Gastroesophageal sphincter (tissue), 4 donors: Measurements from ENCODE around the gene RMND1. TPM values are rescaled to one million over a fixed set of nuclear protein-coding genes. Genes with fewer than 3 reads are reported as not detected.
"Not testable (repeated sequence)": the region's sequence is repeated elsewhere in the genome, so short reads cannot be mapped to it uniquely, and the experiment has no call there.

ENCODE experiments used
- ATAC-seq: fragments of 150-250 bp; one replicate; pipeline ENCODE4 v1.9.1; 2016; ENCODE audit warnings: mild to moderate bottlenecking, moderate library complexity
- H3K27ac ChIP-seq, 4 donors: fragments of 200-600 bp; sonication (generic) in 3 of 4; 1 replicate in 3 of 4; 2 replicates in 1 of 4; pipeline ENCODE4 v1.5.1; 2016 to 2019
- H3K27me3 ChIP-seq: fragments of 200-600 bp; sonication (generic); one replicate; pipeline ENCODE4 v1.5.1; 2019
- H3K36me3 ChIP-seq, 2 donors: fragments of 200-600 bp; sonication (generic); one replicate each; pipeline ENCODE4 v1.5.1; 2019; ENCODE audit warnings: control low read depth in 1 of 2
- H3K4me1 ChIP-seq, 3 donors: fragments of 200-600 bp; sonication (generic); 1 replicate in 2 of 3; 2 replicates in 1 of 3; pipeline ENCODE4 v1.5.1; 2016 to 2019; ENCODE audit warnings: control low read depth in 2 of 3
- H3K4me3 ChIP-seq, 2 donors: fragments of 200-600 bp; sonication (generic); one replicate each; pipeline ENCODE4 v1.5.1; 2019; ENCODE audit warnings: mild to moderate bottlenecking in 1 of 2, moderate library complexity in 1 of 2
- H3K9me3 ChIP-seq, 3 donors: fragments of 200-600 bp; sonication (generic); one replicate each; pipeline ENCODE4 v1.5.1; 2017 to 2019; ENCODE audit warnings: control low read depth in 2 of 3
- CTCF ChIP-seq, 4 experiments: fragments of 200-600 bp in 2 of 4; fragments of 450-650 bp in 2 of 4; sonication (generic) in 1 of 4; IDR thresholded peaks; one replicate each; pipeline ENCODE4 v1.5.1; 2017 to 2019; ENCODE audit warnings: antibody characterized with exemption in 4 of 4, mild to moderate bottlenecking in 2 of 4, moderate library complexity in 2 of 4
- EP300 ChIP-seq: sonication (generic); formaldehyde crosslinking; IDR thresholded peaks from one replicate; pipeline ENCODE4 v1.6.1; 2017; ENCODE audit warnings: antibody characterized with exemption, mild to moderate bottlenecking
- POLR2A ChIP-seq, 2 donors: fragments of 450-650 bp; IDR thresholded peaks; one replicate each; pipeline ENCODE4 v1.6.1; 2017; ENCODE audit warnings: antibody characterized with exemption in 2 of 2, mild to moderate bottlenecking in 2 of 2, moderate library complexity in 1 of 2
- POLR2AphosphoS5 ChIP-seq: sonication (generic); formaldehyde crosslinking; IDR thresholded peaks from one replicate; pipeline ENCODE4 v1.6.1; 2017; ENCODE audit warnings: antibody characterized with exemption
- WGBS, 2 donors: methylation state at CpG; one replicate each; pipeline ENCODE4 v1.1.5; 2018; ENCODE audit warnings: low coverage in 1 of 2; 5-methylcytosine and 5-hydroxymethylcytosine counted together
- total RNA-seq, 4 donors: library from RNA; depleted of rRNA; stranded (reverse); fragments of >200 nt; gene quantifications; one replicate each; pipeline ENCODE4 v1.1.0, GENCODE V29; 2016

The RMND1 gene
- total RNA-seq, 4 donors from 2014 or later = 13.2 to 17.8 (median 14.1) TPM

DNA sequence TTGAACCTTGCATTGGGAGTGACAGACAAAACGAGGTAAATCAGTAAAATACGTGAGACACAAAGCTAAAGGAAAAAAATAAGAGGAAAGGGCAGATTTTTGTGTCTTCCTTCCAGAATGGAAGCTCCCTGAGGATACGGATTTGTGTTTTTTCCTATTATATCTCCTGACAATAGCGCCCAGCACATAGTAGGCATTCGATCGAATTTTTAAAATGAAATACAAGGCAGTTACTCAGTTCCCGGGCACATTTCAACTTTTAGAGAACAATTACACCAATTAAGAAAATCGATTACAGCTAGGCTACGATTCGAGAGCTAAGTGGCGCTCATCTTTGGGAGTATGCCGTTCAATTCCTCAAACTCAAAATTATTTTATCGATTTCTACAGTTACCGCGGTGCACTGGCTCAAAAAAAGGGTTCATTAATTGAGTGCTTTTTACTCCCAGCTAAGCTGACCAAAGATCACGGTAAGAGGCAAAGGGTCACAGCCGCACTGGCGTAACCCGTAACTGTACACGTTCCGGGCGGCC, 443 bp downstream of the RMND1 start:
- no peaks in the 10 kb centered on the region for H3K9me3 ChIP-seq
- no peaks in the 10 kb centered on the region for H3K36me3 ChIP-seq

GRCh38 chr6:151450928-151451327, 998 bp downstream of the RMND1 start:
- ATAC-seq, H3K9me3 ChIP-seq, H3K27me3 ChIP-seq, H3K36me3 ChIP-seq: not testable (repeated sequence)
- H3K4me3 ChIP-seq = peak overlapping the region in 1 of 2 donors; percentile 93
- WGBS, 2 donors = 14 to 26% methylated on average over 1 to 4 of the region's 6 CpGs
- peak overlapping the region in 1 of 4 donors; percentile 97 for H3K27ac ChIP-seq
- peaks cover 10 to 37% (median 10%) of the 10 kb centered on the region in 3 donors for H3K4me1 ChIP-seq

More for the DNA sequence above, 443 bp downstream of the RMND1 start:
- 0 to 1% methylated on average over 15 to 22 of the region's 22 CpGs for WGBS, 2 donors
- Histone ChIP-seq H3K4me3 (peak overlapping the region; percentile 67 to 93), H3K27me3 (no peaks in the 10 kb centered on the region), H3K4me1 (peaks cover 10 to 31% (median 10%) of the 10 kb centered on the region in 3 donors), H3K27ac (peak overlapping the region; percentile 36 to 98 (median 93))
- TF ChIP-seq POLR2A (IDR thresholded peaks at IDR 0.05) = no peak
- no peak for TF ChIP-seq EP300
- TF ChIP-seq CTCF (IDR thresholded peaks at IDR 0.05) = no peak
- no peak for TF ChIP-seq POLR2AphosphoS5
- ATAC-seq = no peak

- Histone ChIP-seq H3K36me3 (no peaks in the 10 kb centered on the region), H3K27me3 (no peaks in the 10 kb centered on the region), H3K4me1 (peaks cover 2 to 39% (median 7%) of the 10 kb centered on the region in 3 donors), H3K9me3 (no peaks in the 10 kb centered on the region), H3K4me3 (no peak overlapping the region), H3K27ac (no peak overlapping the region)
- 100% methylated on average over 1 to 2 of the region's 12 CpGs for WGBS, 2 donors
- TF ChIP-seq EP300 = no peak
- TF ChIP-seq POLR2AphosphoS5 = no peak
- no peak for TF ChIP-seq CTCF (IDR thresholded peaks at IDR 0.05)
- TF ChIP-seq POLR2A (IDR thresholded peaks at IDR 0.05) = no peak
- ATAC-seq = no peak
These were observed 3.3 kb downstream of the RMND1 start for GRCh38 chr6:151448623-151449022.

- TF ChIP-seq EP300 (no peak), POLR2AphosphoS5 (no peak), POLR2A (IDR thresholded peaks at IDR 0.05) (no peak), CTCF (IDR thresholded peaks at IDR 0.05) (no peak)
- Histone ChIP-seq H3K4me3 (no peak overlapping the region), H3K4me1 (peaks cover 0 to 38% (median 4%) of the 10 kb centered on the region in 3 donors), H3K27ac (peak overlapping the region in 3 of 4 donors; percentile 75 to 82 (median 79)), H3K27me3 (no peaks in the 10 kb centered on the region), H3K9me3 (no peaks in the 10 kb centered on the region), H3K36me3 (no peaks in the 10 kb centered on the region)
- 100% methylated on average over 1 to 4 of the region's 4 CpGs for WGBS, 2 donors
- no peak for ATAC-seq
These were observed 4.7 kb downstream of the RMND1 start for GRCh38 chr6:151447237-151447636.

GRCh38 chr6:151445482-151445881, 6.4 kb downstream of the RMND1 start:
- Histone ChIP-seq H3K4me1 (peaks cover 0 to 47% (median 3%) of the 10 kb centered on the region in 3 donors), H3K27me3 (no peaks in the 10 kb centered on the region), H3K9me3 (no peaks in the 10 kb centered on the region), H3K27ac (peak overlapping the region; percentile 75 to 87 (median 80)), H3K36me3 (no peaks in the 10 kb centered on the region), H3K4me3 (no peak overlapping the region)
- no peak for ATAC-seq
- WGBS, 2 donors = 37 to 45% methylated on average over 5 of the region's 5 CpGs
- no peak for TF ChIP-seq POLR2AphosphoS5

DNA sequence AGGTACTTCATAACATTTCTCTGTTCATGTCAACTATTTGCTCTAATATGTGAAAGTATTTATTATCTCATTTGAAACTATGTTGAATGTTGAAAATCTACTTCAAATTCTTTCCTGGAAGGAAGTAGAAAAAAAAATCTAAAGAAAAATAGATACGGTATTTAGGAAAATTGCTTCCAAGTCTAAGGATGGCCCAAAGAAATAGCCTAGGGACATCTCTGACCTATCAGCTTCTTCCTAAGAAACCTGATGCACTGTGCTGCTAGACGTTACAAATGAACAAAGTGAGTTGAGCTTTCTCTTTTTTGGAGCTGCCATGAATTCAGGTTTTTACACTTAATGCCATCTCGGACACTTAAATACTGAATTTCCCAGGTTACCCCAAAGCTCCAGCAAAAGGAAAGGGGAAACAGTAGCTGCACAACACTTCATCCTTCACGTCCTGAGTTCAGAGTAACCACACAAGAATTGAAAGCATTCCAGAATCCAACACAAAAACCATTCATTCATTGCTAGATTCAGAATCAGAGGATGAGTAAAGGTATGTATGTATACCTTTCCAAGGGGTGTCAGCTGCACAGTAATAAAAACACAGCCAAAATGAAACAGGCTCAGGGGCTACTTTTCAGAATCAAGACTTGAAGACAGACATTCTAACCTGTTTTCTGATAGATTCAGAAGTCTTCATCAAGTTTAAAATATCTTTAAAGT, 7.9 kb downstream of the RMND1 start:
- ATAC-seq = no peak
- TF ChIP-seq CTCF (IDR thresholded peaks at IDR 0.05) = no peak
- no peak for TF ChIP-seq POLR2A (IDR thresholded peaks at IDR 0.05)
- TF ChIP-seq POLR2AphosphoS5 = no peak
- no peak for TF ChIP-seq EP300

More for the DNA sequence above, 7.9 kb downstream of the RMND1 start:
- Histone ChIP-seq H3K27ac (peak overlapping the region in 1 of 4 donors; percentile 16), H3K27me3 (no peaks in the 10 kb centered on the region), H3K4me3 (no peak overlapping the region), H3K4me1 (peaks cover 0 to 54% (median 3%) of the 10 kb centered on the region in 3 donors), H3K9me3 (no peaks in the 10 kb centered on the region), H3K36me3 (no peaks in the 10 kb centered on the region)
- 59 to 66% methylated on average over 4 of the region's 4 CpGs for whole genome bisulfite sequencing, 2 donors
